NOMO-1 (cell line): Measurements from ENCODE around the gene USH1C.

ENCODE experiments used
- DNase-seq, 2 experiments: peaks; one replicate each; lab custom pipeline; 2025; ENCODE audit not compliant: unreplicated experiment in 2 of 2; lab: John Stamatoyannopoulos, UW

Gene USH1C

DNA sequence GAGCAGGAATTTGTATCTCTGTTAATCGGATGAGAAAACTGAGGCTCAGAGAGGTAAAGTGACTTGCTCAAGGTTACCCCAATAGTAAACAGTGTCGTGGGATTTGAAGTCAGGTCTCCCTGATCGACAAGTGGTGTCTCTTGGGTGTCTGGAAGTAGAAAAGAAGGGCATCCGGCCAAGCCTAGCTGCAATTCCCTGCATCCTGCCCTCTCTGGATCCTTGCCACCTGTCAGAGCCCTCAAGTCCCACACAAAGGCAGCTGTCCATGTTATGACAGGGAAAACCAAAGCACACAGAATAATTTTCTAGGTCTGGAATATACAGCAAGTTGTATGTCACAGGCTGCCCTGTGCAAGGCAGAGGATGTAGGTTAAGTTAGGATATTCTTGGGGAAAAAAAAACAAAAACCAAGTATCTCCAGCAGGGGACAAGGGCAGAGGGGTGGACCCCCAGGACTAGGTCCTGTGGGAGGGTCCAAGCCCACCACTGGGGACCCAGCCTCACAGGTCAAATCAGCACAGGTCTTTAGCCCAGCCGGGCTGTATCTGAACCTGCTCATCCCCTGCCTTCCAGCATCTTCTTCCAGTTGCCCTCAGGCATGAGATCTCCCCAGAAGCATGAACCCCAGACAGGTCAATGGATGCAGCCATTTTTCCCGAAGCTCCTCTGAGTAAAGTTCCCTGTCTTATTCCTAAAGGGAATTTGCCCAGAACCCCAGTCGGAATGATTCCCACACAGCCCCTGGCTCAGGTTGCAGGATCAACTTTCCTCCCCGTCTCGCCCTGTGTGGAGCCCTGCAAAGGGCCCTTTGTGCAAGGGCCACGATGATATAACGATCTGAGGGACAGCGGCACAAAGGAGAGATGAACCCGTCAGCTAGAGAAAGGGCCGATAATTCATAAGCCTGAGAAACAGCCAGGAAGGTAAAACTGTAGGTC lies 15.0 kb downstream of the USH1C start:
- no peak for DNase-seq

DNA sequence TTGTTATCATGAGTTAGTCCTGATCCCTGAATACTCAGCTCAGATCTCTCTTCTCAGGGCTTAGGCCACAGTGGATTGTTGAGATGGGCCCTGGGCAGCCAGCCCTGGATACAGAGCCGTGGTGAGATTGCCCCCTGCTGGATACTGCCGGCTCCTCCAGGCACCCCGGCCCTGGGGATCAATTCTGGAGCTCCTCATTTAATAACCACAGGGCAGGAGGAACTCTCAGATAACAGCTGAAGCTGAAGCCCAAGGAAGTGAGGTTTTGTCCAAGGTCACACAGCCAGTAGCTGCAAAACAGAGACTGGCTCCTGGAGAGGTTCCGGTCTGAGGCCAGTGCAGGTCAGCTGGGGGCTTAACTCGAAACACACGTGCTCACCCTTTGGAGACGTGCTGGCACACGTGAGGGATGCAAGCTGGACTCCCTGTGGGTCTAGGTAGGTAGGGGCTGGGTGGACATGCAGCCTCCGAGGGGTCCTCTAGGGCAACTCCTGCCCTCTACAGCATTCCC lies 16.0 kb downstream of the USH1C start:
- DNase-seq, result peak; percentile 49 to 62

DNA sequence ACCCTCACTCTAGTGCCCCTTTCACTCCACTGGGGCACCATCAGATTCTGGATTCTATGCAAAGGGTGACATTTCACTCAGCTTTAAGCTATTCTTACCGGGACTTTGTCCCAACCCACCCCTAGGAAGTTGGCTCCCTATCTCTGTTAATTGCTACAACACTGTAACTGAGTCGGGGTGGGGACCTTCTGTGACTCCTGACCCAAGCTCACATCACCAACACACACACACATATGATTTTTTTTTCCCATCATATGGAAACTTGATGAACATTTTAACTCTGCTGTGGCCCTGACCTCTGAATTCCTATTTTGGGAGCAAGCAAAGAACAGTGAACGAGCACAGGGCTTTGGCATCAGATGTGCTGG lies 16.6 kb downstream of the USH1C start:
- no peak for DNase-seq

DNA sequence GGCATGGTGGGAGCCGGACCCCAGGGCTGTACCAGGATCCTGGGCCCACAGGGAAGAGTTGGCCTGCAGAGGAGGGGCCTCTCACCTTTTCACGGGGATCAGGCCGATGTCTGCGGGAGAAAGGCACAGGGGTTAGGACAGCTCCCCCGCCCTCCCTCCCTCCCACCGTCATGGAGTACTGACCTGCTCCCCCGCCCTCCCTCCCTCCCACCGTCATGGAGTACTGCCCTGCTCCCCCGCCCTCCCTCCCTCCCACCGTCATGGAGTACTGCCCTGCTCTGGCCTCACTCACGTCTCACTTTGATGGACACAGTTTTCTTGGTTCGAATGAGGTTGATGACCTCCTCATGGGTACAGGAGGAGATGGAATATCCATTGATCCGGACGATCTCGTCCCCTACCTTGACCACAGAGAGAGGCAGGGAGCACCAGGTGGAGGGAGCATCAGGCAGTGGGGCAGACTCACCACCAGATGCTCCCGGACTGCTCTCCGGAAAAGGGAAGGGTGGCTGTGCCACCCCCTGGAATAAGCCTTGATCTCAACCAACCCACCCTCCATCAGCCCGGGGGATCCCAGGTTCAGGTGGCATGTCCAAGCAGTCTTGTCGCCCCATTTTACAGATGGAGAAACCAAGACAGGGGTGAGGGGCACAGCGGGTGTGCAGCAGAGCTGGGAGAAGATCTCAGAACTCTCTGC lies 17.1 kb downstream of the USH1C start:
- DNase-seq, result no peak

DNA sequence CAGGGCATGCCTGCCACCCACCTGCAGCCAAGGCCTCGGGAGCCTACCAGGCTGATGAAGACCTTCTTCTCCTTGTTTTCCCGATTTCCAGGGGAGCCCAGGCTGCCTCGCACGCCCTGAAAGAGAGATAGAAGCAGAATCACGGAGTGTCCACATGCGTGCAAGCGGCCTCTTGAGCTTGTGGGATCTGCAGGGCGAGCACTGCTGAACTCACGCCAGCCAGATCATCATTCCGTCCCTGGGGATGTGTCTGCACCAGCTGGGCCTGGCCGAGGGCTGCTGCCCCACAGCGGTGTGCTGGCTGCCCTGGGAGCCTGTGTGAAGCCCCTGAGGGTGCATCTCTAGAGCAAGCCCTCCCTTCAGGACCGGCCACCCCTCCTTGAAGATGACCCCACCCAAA lies 17.9 kb downstream of the USH1C start:
- DNase-seq, result no peak

DNA sequence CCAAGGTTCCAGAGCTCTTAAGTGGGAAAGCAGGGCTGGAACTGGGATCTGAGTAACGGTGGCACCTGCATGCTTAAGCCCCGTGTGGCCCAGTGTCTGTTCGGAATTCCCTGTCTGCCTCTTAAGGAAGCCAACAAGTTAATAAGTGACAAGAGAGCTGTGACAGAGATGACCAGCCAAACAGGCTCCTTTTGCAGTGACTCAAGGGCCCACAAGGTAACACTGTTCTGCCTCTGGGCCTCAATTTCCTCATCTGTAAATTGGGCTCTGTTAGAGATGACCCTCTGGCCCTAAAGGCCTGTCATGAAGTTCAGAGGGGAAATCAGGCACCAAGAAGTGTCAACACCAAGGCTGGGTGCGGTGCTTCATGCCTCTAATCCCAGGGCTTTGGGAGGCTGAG lies 18.6 kb downstream of the USH1C start:
- no peak for DNase-seq

DNA sequence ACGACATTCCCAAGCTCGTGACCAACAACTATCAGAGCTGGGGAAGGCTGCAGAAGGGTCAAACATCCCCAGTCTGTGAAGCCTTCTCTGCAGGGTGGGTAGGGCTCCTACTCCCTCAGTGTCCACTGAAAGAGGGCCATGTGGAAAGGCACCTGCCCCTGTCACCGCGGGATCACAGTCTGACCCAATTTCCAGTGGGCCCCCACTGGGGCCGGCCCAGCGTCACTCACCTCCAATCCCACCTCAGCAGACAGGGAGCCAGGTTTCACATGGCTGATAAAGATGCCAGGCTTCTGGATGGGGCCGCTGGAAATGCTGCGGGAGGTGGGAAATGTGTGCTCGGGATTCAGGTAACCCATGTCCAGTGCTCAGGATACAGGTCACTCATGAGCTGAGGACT lies 20.0 kb downstream of the USH1C start:
- DNase-seq, result no peak

DNA sequence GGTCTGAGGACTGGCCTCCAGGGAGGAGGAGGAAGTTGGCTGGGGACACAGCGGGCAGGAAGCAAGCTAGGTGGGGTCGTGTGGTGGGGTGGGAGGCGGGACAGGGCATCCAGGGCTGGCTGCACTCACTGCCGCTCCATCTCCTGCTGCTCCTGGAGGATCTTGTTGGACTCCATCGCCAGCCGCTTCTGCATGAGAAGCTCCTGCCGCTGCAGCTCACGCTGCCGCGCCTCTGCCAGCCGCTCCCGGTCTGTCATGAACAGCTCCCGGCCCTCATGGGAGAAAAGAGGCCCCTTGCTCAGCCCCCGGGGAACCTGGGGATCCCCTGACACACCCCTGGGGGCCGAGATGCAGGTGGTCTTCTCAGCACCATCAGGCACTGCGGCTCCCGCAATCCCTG lies 21.6 kb downstream of the USH1C start:
- no peak for DNase-seq

DNA sequence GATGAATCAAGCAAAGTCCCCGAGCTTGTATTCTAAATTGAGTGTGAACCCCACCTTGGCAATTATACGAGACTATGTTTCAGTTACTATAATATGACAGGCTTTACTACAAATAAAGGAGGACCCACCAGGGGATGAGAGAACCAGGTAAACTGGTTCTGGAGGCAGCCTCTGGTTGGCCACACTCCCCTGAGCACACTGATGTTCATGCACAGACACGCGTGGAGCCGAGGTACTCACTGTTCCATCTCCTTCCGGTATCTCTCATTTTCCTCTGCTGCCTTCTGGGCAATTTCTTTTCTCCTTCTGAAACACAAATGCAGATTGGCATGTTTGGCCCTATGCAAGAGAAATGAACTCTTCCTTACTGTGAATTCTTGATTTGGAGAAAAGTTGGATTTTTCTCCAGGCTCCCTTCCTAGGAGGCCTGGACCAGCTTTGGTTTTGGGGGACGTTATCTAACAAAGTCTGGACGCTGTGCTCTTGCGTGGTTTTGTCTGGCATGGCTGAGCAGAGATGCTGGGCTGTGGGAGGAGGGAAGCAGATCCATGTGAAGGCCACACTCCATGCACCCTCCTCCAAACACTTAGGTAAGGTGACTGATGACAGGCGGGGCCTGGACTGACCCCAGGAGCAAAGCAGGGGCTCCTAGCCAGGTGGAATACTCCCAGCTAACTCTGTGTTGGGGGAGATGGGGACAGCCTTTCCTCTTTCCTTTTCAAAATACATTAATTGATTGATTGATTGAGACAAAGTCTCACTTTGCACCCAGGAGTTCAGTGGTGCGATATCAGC lies 22.9 kb downstream of the USH1C start:
- no peak for DNase-seq

DNA sequence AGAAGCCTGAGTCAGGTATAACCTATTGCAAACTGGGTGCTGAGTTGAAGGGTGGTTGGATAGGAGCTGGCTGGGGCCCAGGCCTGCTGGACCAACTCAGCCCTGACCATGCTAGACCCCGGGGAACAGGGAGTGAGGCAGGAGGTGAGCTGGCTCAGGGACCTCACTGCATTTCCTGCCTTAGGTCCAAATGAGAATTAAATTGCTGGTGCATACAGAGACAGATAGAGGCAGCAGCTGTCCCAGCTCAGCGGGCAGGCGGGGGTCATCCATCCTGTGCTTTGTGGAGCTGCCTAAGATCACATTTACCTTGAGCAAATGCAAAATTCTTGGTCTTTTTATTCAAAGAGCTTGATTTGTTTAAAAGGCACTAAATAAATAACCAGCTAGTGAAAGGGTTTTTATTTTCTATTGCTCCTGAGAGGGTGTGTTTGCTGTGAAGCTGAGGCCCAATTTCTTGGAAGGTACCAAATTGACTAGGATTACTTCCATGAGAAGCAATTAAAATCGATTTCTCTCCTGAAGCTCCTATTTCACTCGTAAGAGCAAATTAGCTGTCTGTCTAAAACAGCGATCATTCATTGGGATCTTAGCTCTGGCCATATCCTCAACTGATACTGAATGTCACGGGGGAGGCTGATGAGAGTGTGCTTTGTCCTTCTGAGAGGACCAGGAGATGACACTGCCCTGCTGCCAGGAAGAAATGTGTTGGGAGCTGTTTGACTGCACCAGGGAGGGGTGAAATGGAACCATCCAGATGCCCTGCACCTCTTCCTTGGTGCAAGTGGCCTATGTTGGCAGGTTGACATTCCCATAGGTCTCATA lies 24.9 kb downstream of the USH1C start:
- DNase-seq, result no peak

DNA sequence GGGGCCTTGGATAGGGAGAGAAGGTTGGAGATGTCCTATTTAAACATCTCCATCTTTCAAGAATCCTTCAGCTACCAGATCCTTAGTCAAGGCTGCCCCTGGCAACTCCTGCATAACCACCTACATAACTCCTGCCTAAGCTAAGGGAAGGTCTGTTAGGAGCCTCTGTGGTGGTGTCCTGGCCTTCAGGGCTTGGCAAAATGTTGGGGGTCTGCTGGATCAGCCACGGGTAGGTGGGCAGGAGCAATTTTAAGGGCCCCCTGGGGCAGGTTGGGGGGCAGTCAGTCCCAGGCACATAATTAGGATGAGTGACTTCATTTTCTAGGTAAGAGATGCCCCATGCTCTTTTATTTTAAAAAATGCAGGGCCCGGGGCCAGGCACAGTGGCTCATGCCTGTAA lies 25.9 kb downstream of the USH1C start:
- no peak for DNase-seq

DNA sequence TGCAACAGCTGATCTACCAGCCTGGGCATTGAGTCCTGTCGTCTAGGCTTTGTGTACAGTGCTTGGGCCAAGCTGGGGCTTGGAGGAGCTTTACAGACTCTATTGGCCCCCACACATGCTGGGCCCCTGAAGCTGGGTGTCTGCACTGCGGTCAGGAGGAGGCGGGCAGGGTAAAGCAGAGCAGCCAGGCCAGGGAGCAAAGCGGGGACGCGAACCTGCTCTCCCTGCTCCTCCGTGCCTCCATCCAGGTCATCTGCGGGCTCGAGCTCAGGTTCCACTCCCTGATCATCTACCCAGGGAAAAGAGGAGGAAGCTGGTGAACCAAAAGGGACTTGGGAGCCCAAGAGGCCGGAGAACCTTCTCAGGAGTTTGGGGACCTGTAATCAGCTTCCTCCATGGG lies 27.0 kb downstream of the USH1C start:
- no peak for DNase-seq

DNA sequence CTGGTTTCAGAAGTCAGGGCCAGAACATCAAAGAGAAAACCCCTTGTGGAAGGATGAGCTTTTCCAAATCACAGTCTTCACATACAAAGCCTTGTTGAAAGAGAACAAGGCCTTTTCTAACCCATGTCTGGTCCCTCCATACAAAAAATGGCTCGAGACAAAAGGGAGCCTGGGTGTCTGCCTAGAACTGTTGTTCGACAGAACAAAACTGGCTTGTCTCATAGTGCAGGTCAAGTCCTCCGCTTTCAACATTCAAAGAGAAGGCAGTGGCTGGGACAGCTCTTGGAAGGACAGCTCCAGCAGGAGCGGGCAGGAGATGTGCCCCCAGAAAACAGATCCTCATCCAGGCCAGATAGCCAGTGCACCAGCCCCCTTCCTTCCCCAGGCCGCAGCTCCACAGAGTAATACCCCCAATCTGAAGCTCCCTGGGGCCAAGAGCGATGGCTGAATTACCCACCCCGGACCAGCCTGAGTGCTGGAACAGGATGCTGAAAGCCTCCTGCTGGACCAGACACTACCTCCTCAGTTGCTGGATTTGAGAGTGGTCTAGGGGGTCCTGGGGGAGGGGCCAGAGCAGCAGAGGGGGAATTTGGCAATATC lies 27.6 kb downstream of the USH1C start:
- DNase-seq, result no peak

DNA sequence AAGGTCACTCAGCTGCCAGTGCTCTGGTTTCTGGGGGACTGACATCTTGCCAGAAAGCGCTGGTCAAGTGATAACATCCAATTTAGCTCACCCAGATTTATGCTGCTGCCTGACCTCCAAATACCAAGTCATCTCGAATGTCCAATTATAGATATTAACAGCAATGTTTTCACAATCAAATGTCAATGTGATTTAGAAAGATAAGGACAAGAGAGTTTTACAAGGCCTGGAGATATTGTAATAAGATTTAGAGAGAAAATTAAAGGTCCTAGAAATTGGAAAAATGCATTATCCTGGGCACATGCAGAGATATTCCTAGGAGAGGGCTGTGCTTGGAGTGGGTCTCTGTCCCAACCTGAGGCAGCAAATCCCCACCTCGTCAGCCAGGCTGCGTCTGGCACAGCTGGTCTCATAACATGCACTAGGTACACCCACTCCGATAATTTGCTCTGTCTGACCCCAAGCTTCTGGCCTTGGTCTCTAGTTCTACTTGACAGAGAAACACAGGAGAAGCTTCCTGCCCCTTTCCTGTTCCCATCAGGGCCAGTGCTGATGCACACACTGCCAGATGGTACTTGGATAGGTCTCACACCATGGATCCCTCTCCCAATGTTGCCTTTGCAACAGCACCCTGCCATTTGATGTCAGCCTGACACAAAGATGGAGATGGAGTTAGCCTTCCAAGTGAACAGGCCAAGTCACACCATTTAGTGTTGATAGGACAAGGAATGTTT lies 28.6 kb downstream of the USH1C start:
- no peak for DNase-seq

DNA sequence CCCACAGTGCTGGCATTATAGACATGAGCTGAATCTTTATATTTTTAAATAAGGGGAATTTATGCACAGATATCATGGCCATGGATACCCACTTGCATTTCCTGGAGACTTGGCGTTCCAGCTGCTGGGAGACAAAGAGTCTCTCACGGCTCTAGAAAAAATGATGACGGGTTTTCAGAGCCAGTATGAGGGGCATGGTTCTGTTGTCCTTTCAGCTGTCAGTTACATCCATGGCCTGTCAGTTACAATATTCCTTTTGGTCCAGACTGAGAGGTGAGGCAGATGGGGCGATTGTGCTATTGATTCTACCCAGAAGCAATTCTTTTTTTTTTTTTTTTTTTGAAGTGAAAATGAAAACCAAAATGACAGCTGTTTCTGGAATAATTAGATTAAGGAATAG lies 29.7 kb downstream of the USH1C start:
- no peak for DNase-seq

DNA sequence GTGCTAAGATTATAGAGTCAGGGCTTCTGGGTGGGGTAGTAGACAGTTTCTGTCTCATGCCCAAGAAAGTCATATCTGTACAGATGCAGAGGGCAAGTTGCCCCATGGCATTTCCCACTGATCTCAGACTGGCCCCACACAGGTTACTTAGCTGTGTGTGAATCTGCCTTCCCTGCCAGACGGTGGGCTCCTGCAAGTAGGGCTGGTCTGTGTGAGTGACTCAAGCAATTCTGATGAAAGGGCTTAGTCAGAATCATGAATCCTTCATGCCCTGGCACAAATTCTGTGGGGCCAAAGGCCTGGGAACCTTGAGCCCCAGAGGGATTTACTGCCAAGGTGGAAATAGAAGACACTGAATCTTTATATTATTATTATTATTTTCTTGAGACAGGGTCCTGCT lies 30.4 kb downstream of the USH1C start:
- no peak for DNase-seq

DNA sequence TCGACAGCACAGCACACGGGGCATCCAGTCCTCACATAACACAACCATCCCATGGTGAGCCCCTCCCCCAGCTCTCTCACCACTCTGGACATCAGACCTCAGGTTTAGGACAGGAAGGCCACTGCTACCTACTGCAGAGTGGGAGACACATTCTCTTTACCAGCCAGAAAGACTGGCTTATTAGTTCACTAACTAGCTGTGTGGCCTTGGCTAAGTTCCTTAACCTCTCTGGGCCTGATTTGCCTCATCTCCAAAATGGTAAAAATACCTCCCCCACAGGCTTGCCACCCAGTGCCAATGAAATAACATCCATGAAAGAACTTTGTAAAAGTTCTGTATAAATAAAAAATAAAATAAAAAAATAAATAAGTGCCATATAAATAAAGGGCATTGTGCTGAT lies 32.1 kb downstream of the USH1C start:
- no peak for DNase-seq

DNA sequence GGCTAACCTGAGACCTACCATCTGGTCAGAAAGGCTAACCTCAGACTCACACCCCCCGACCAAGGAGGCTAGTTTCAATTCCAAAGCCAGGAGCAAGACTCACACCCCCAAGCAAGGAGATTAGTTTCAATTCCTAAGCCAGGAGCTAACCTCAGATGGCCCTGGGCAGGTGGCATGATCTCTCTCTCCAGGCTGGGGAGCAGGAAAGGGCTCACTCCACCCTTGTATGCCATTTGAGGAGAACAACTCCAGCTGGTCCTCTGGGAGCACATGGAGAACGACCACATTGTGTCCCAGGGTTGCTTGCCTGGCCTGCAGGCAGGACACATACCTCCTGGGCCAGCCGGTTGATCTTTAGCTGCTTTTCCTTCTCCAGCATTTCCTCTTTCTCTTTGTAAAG lies 32.6 kb downstream of the USH1C start:
- no peak for DNase-seq

DNA sequence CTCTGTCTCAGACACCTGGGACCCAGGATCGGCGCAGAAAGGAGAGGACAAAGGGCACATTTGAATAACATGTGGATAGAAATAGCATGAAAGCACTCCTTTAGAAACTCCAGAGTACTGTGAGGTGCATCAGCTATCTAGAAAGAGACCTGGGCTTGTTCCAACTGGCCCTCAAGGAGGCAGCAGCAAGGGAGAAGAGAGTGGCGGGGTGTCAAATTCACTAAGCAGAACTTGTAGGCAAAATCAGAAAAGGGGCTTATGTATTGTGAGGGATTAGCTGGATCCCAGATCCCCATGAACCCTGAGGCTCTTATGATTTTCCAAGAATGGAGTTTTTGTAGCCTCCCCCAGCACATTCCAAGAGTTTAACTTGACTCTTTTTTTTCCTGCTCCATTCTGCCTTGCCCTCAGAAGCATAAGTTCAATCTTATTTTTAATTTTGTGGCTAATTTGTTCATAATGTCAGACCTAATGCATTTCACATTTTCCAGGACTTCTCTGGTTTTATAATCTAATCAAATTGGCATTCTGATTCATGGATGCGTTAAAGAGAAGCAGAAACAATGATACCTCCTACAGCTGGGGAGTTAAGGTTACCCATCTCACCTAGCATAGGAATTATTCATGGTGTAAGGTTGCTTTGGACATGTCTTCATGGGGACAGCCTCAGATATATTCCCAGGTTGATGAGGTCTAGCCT lies 33.6 kb downstream of the USH1C start:
- no peak for DNase-seq
